ENCODE measurements around the gene SPAG16. TPM values are rescaled to one million over a fixed set of nuclear protein-coding genes. Genes with fewer than 3 reads are reported as not detected.
"Not testable (repeated sequence)": the region's sequence is repeated elsewhere in the genome, so short reads cannot be mapped to it uniquely, and the experiment has no call there.

The SPAG16 gene
- total RNA-seq, 4 donors from 2014 or later = 25.5 to 42.7 (median 27.8) TPM

DNA sequence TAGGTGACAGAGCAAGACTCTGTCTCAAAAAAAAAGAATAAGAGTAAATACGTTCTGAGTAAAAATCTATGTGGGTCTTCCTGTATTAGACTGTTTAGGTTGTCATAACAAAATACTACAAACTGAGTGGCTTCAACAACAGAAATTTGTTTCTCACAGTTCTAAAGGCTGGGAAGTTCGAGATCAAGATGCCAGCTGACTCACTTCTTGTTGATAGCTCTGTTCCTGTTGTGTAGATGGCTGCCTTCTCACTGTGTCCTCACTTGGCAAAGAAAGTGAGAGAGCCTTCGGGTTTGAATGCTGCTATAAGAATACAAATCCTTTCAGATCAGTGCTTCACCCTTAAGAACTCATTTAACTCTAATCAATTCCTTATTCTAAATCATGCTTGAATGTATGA lies 696.6 kb downstream of the SPAG16 start:
- Histone ChIP-seq H3K4me3 (no peak overlapping the region), H3K36me3 (no peaks in the 10 kb centered on the region), H3K27ac (no peak overlapping the region), H3K4me1 (no peaks in the 10 kb centered on the region), H3K27me3 (no peaks in the 10 kb centered on the region), H3K9me3 (no peaks in the 10 kb centered on the region)
- 72% methylated on average over 3 of the region's 3 CpGs for WGBS, 2 donors
- DNase-seq (ENCODE audit: low spot score in 2 of 2) = no peak
- no peak for TF ChIP-seq POLR2A (IDR thresholded peaks at IDR 0.05)
- TF ChIP-seq, protein P1, sequence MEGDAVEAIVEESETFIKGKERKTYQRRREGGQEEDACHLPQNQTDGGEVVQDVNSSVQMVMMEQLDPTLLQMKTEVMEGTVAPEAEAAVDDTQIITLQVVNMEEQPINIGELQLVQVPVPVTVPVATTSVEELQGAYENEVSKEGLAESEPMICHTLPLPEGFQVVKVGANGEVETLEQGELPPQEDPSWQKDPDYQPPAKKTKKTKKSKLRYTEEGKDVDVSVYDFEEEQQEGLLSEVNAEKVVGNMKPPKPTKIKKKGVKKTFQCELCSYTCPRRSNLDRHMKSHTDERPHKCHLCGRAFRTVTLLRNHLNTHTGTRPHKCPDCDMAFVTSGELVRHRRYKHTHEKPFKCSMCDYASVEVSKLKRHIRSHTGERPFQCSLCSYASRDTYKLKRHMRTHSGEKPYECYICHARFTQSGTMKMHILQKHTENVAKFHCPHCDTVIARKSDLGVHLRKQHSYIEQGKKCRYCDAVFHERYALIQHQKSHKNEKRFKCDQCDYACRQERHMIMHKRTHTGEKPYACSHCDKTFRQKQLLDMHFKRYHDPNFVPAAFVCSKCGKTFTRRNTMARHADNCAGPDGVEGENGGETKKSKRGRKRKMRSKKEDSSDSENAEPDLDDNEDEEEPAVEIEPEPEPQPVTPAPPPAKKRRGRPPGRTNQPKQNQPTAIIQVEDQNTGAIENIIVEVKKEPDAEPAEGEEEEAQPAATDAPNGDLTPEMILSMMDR (IDR thresholded peaks at IDR 0.05) = no peak
- no peak for TF ChIP-seq EP300 (IDR thresholded peaks at IDR 0.05)

DNA sequence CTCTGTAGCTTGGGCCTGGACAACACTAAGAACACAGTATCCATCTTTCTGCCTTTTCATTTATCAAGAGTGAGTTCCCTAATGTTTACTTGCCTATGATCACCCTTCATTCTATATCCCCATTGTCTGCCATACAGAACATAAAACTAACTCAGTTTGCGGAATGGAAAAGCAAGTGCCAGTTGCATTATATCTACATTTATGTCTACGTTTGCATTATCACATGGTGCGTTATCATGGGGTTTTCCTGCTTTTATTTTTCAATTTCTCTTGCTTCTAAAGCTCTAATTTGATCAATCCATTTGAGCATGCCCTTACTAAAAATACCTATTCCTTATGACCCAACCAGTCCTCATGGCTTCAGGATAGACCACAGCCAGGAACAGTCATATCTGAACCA lies 704.9 kb downstream of the SPAG16 start:
- WGBS, 2 donors = 95 to 97% methylated on average over 3 of the region's 3 CpGs
- no peak for TF ChIP-seq EP300 (IDR thresholded peaks at IDR 0.05)
- no peak for DNase-seq (ENCODE audit: low spot score in 2 of 2)
- H3K36me3 ChIP-seq = no peaks in the 10 kb centered on the region
- no peaks in the 10 kb centered on the region for H3K9me3 ChIP-seq
- H3K27me3 ChIP-seq = no peaks in the 10 kb centered on the region
- no peaks in the 10 kb centered on the region for H3K4me1 ChIP-seq
- H3K4me3 ChIP-seq = no peak overlapping the region
- no peak overlapping the region for H3K27ac ChIP-seq

DNA sequence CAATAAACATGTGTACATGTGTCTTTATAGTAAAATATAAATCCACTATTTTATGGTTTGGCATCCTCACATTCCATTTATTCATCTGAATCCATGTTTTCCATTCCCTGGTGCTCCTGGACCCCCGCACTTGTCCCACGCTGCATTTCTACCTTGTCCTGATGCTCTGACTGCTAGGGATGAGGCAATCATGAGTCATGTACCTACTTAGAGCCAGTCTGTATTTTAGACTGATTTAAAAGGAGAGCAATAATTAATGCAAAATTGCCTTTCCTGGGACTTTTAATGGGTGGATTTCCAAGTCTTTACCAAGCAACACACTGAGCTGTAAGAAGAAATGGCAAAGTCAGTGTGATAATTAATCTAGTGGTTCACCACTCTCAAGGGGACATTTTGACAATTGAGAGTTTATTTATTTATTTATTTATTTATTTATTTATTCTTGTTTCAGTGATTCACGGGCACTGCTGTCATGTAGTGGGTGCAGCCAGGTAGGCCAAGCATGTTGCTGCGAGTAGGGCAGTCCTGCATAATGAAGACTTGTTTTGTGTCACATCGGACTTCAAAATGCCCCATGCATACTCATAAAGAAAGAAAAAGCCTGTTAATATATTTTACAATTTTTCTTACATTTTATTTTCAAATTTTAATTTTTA lies 707.3 kb downstream of the SPAG16 start:
- TF ChIP-seq, protein P1 (IDR thresholded peaks at IDR 0.05) = no peak
- TF ChIP-seq POLR2A (IDR thresholded peaks at IDR 0.05) (no peak), EP300 (IDR thresholded peaks at IDR 0.05) (no peak)
- 93 to 98% methylated on average over 5 of the region's 5 CpGs for WGBS, 2 donors
- Histone ChIP-seq H3K27ac (no peak overlapping the region), H3K9me3 (no peaks in the 10 kb centered on the region), H3K4me3 (no peak overlapping the region), H3K27me3 (no peaks in the 10 kb centered on the region), H3K36me3 (no peaks in the 10 kb centered on the region), H3K4me1 (no peaks in the 10 kb centered on the region)
- no peak for DNase-seq (ENCODE audit: low spot score in 2 of 2)

DNA sequence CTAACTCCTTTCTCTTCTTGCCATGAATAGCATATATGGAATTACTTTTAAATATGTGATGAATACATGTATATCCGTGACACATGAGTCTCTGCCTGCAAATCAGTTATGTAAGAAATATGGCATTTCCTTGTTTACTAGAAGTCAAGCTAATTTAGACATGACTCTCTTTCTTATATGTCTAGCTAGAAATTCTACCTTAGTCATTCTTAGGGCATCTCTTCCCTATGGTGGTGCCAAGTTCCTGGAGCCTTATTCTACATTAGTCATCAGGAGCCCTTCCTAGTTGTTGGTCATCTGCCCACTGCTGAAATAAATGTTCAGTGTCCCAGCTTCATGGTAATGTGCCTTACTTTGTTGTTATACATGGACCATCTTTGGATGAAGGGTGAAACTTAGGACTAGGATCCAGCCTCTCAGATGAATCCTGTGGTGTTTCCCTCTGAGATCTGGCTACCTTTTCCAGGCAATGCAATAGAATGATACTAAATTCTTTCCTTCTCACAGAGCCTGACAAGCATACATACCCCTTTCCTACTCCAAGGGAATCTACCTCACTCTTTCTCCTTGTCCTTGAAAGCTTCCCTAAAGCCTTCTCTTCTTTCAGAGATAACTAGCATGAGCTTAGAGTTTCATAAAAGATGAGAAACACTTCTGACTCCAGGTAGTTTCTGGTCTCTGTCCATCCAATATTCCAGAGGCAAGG lies 711.3 kb downstream of the SPAG16 start:
- H3K27ac ChIP-seq = no peak overlapping the region
- WGBS, 2 donors = 81 to 89% methylated on average over 1 of the region's 1 CpG
- DNase-seq (ENCODE audit: low spot score in 2 of 2) = no peak
- H3K9me3 ChIP-seq = no peaks in the 10 kb centered on the region
- no peak overlapping the region for H3K4me3 ChIP-seq
- TF ChIP-seq, protein P1 (IDR thresholded peaks at IDR 0.05) = no peak
- TF ChIP-seq EP300 (IDR thresholded peaks at IDR 0.05) = no peak
- TF ChIP-seq POLR2A (IDR thresholded peaks at IDR 0.05) = no peak
- H3K4me1 ChIP-seq = no peaks in the 10 kb centered on the region
- no peaks in the 10 kb centered on the region for H3K27me3 ChIP-seq
- H3K36me3 ChIP-seq = no peaks in the 10 kb centered on the region

DNA sequence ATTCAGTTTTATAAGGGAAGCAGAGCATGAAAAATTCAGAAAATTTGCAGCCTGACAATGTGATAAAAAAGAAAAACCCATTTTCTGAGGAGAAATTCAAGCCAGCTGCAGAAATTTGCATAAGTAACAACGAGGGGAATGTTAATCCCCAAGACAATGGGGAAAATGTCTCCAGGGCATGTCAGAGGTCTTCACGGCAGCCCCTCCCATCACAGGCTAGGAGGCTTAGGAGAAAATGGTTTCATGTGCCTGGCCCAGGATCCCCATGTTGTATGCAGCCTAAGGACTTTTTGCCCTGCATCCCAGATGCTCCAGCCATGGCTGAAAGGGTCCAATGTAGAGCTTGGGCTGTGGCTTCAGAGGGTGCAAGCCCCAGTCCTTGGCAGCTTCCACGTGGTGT lies 714.7 kb downstream of the SPAG16 start:
- not testable (repeated sequence) for H3K27ac ChIP-seq; H3K9me3 ChIP-seq; H3K4me1 ChIP-seq; H3K27me3 ChIP-seq; H3K4me3 ChIP-seq; DNase-seq (ENCODE audit: low spot score in 2 of 2); H3K36me3 ChIP-seq
- WGBS, 2 donors = 53 to 59% methylated on average over 3 of the region's 3 CpGs

DNA sequence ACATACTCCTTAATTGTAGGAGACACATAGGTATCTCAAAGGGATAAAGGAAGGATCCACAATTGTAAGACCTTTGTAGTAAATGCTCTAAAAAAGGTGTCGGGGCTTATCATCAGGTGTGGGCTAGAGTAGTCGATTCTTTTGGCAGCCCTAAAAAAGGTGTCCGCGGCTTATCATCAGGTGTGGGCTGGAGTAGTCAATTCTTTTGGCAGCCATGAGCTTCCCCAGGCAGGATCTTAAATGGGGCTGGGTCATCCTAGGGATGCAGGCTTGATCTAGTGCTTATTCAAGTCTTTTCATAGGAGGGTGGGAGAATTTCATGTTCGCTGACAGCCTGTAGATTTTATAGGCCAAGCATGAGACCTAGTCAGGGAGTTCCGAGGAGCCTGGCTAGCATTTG lies 720.2 kb downstream of the SPAG16 start:
- Histone ChIP-seq H3K27me3 (no peaks in the 10 kb centered on the region), H3K27ac (no peak overlapping the region), H3K4me1 (no peaks in the 10 kb centered on the region), H3K9me3 (peaks cover 0 to 3% (median 0%) of the 10 kb centered on the region in 4 donors), H3K4me3 (no peak overlapping the region), H3K36me3 (no peaks in the 10 kb centered on the region)
- TF ChIP-seq, protein P1 (IDR thresholded peaks at IDR 0.05) = no peak
- TF ChIP-seq EP300 (IDR thresholded peaks at IDR 0.05) = no peak
- TF ChIP-seq POLR2A (IDR thresholded peaks at IDR 0.05) = no peak
- DNase-seq (ENCODE audit: low spot score in 2 of 2) = no peak
- 91 to 94% methylated on average over 6 of the region's 6 CpGs for WGBS, 2 donors

All from tibial nerve (tissue), 4 donors.